Glutamatergic neuron (in vitro differentiated cells): ENCODE data around the gene MSH4. TPM values are rescaled to one million over a fixed set of nuclear protein-coding genes. Genes with fewer than 3 reads are reported as not detected.
"Not testable (repeated sequence)": the region's sequence is repeated elsewhere in the genome, so short reads cannot be mapped to it uniquely, and the experiment has no call there.

Experiments used
- DNase-seq: peaks from one replicate; pipeline ENCODE4 v3.0.0; 2022
- H3K27ac Mint-ChIP-seq: one replicate; pipeline ENCODE4 v1.8.0; 2020; ENCODE audit warnings: mild to moderate bottlenecking, mixed read lengths, inconsistent platforms; ENCODE audit not compliant: unreplicated experiment
- H3K27me3 Mint-ChIP-seq: one replicate; pipeline ENCODE4 v1.8.0; 2020; ENCODE audit warnings: mild to moderate bottlenecking, moderate library complexity, mixed read lengths, inconsistent platforms; ENCODE audit not compliant: unreplicated experiment
- H3K36me3 Mint-ChIP-seq: one replicate; pipeline ENCODE4 v1.8.0; 2020; ENCODE audit warnings: mild to moderate bottlenecking, mixed read lengths, inconsistent platforms; ENCODE audit not compliant: unreplicated experiment
- H3K4me1 Mint-ChIP-seq: one replicate; pipeline ENCODE4 v1.8.0; 2020; ENCODE audit warnings: mild to moderate bottlenecking, low read depth, mixed read lengths, inconsistent platforms; ENCODE audit not compliant: unreplicated experiment
- H3K4me3 Mint-ChIP-seq: one replicate; pipeline ENCODE4 v1.8.0; 2020; ENCODE audit warnings: mild to moderate bottlenecking, mixed read lengths, inconsistent platforms; ENCODE audit not compliant: unreplicated experiment
- H3K9me3 Mint-ChIP-seq: one replicate; pipeline ENCODE4 v1.8.0; 2020; ENCODE audit warnings: mild to moderate bottlenecking, moderate library complexity, mixed read lengths, inconsistent platforms; ENCODE audit not compliant: unreplicated experiment
- total RNA-seq: library from RNA; stranded (reverse); fragmentation: NEBNext Ultra II Directional; extraction: Animal tissue kit (Norgen Biotek cat#: 25700); gene quantifications from one replicate; pipeline ENCODE4 v1.2.1, GENCODE V29; 2021; ENCODE audit not compliant: unreplicated experiment
- TF ChIP-seq, protein P1 (sequence below): fragments of 200-600 bp; sonication (generic); IDR thresholded peaks from one replicate; pipeline ENCODE4 v1.5.0; 2021; ENCODE audit not compliant: partially characterized antibody, unreplicated experiment

MSH4 gene
- total RNA-seq, 1 donor from 2014 or later: 0.20 TPM

DNA sequence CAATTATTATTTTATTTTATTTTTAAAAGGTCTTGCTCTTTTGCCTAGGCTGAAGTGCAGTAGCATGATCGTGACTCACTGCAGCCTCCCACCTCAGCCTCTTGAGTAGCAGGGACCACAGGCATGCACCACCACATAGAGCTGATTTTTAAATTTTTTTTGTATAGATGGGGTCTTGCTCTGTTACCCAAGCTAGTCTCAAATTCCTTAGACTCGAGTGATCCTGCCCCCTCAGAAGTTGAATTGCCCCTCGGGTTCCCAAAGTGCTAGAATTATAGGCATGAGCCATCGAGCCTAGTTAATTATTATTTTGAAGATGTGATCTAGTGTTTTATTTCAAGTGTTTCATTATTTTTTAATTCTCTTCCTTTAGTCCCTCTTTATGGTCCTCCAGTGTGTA lies 12.2 kb downstream of the MSH4 start:
- no peaks in the 10 kb centered on the region for H3K4me1 Mint-ChIP-seq
- H3K36me3 Mint-ChIP-seq: no peaks in the 10 kb centered on the region
- H3K9me3 Mint-ChIP-seq: no peaks in the 10 kb centered on the region
- no peaks in the 10 kb centered on the region for H3K27me3 Mint-ChIP-seq
- H3K27ac Mint-ChIP-seq: no peak overlapping the region
- TF ChIP-seq, protein P1, sequence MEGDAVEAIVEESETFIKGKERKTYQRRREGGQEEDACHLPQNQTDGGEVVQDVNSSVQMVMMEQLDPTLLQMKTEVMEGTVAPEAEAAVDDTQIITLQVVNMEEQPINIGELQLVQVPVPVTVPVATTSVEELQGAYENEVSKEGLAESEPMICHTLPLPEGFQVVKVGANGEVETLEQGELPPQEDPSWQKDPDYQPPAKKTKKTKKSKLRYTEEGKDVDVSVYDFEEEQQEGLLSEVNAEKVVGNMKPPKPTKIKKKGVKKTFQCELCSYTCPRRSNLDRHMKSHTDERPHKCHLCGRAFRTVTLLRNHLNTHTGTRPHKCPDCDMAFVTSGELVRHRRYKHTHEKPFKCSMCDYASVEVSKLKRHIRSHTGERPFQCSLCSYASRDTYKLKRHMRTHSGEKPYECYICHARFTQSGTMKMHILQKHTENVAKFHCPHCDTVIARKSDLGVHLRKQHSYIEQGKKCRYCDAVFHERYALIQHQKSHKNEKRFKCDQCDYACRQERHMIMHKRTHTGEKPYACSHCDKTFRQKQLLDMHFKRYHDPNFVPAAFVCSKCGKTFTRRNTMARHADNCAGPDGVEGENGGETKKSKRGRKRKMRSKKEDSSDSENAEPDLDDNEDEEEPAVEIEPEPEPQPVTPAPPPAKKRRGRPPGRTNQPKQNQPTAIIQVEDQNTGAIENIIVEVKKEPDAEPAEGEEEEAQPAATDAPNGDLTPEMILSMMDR: no peak
- H3K4me3 Mint-ChIP-seq: no peak overlapping the region
- no peak for DNase-seq

DNA sequence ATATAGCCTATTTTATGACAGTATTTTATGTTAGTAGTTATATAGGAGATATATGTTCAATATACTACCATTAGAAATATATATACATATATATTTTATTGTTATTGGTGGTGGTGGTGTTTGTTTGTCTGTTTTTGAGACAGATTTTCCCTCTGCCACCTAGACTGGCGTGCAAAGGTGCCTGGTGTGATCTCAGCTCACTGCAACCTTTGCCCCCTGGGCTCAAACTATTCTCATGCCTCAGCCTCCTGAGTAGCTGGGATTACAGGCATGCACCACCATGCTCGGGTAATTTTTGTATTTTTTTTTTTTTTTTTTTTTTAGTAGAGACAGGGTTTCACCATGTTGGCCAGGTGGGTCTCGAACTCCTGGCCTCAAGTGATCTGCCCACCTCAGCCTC lies 13.4 kb downstream of the MSH4 start:
- not testable (repeated sequence) for H3K9me3 Mint-ChIP-seq, H3K27ac Mint-ChIP-seq, H3K4me1 Mint-ChIP-seq, H3K36me3 Mint-ChIP-seq, H3K27me3 Mint-ChIP-seq, H3K4me3 Mint-ChIP-seq, DNase-seq

DNA sequence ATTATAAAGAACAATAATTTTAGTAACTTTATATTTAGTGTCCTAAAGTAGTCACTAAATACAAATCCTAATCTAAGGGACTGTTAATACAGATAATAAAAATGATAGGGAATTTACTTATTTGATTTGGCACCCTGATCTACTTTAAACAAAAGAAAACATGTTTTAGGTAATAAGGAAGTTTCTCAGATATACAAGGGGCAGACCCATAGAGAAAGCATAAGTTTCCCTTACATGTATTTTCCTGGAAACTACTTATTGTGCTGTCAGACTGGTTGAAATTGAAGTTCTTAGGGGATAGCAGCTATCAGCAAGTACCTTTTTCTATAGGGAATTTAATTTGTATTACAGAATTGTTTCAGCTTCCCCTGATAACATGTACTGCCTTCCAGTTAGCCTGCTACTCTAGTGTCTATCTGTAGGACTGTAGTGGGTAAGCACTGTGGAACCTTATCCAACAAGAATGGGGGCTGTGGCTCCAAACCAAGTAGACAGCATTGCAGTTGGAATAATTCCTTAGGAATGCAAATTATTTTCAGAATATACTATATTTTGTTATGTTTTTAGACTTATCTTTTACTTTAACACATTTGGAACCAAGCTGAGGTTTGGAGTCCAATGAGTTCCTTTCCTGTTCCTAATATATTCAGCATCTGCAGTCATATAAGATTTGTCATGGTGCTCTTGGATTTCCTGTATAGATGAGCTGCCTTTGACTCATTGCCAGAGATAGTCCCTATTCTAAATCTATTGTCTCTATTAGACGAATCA lies 14.7 kb downstream of the MSH4 start:
- Mint-ChIP-seq H3K4me1 (no peaks in the 10 kb centered on the region), H3K4me3 (no peak overlapping the region), H3K9me3 (no peaks in the 10 kb centered on the region), H3K27ac (no peak overlapping the region), H3K27me3 (no peaks in the 10 kb centered on the region), H3K36me3 (no peaks in the 10 kb centered on the region)
- DNase-seq: no peak
- TF ChIP-seq, protein P1: no peak

DNA sequence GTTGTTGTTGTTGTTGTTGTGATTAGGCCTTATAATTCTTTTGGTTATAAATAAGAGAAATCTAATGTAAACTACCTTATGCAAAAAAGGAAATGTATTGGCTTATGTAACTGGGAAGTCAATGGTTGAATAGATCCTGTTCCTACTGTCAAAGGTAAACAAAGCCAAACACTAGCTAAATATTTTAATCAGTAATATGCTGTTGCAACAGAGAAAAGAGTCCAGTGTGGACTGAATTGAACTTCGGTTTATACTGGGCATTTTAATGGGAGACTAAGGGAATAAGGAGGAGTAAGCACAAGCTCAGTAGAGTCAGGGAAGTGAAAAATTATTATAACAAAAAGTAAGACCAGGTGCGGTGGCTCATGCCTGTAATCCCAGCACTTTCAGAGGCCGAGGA lies 15.4 kb downstream of the MSH4 start:
- Mint-ChIP-seq H3K4me3 (no peak overlapping the region), H3K27me3 (no peaks in the 10 kb centered on the region), H3K36me3 (no peaks in the 10 kb centered on the region), H3K4me1 (no peaks in the 10 kb centered on the region), H3K27ac (no peak overlapping the region), H3K9me3 (no peaks in the 10 kb centered on the region)
- TF ChIP-seq, protein P1: no peak
- DNase-seq: no peak

DNA sequence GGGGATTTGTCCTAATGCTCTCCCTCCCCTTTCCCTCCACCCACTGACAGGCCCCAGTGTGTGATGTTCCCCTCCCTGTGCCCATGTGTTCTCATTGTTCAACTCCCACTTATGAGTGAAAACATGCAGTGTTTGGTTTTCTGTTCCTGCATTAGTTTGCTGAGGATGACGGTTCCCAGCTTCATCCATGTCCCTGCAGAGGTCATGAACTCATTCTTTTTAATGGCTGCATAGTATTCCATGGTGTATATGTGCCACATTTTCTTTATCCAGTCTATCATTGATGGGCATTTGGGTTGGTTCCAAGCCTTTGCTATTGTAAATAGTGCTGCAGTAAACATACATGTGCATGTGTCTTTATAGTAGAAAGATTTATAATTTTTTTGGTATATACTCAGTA lies 26.9 kb downstream of the MSH4 start:
- not testable (repeated sequence) for H3K27ac Mint-ChIP-seq, H3K4me3 Mint-ChIP-seq, H3K27me3 Mint-ChIP-seq, H3K9me3 Mint-ChIP-seq, H3K36me3 Mint-ChIP-seq, H3K4me1 Mint-ChIP-seq, DNase-seq

DNA sequence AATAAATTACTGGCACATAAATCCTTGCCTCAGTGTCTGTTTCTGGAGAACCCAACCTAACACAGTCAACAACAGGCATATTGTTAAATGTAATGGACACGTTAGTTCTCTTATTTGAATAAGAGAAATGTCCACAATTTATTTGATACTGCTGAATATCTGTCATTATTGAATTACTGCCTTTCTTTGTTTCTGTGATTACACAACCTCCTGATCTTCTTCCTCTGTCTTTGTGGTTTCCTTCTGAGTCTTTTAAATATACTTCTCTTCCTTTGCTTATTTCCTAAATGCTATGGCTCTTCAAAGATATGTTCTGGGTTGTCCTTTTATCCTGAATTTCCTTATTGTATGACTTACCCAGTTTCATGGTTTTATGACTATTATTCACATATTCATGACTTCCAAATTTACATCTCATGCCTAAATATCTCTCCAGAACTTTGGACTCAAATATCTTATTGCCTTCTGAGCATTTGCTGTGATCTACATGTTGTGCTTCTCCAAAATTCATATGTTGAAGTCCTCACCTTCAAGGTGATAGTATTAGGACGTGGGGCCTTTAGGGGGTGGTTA lies 39.9 kb downstream of the MSH4 start:
- H3K4me1 Mint-ChIP-seq: no peaks in the 10 kb centered on the region
- H3K36me3 Mint-ChIP-seq: no peaks in the 10 kb centered on the region
- no peaks in the 10 kb centered on the region for H3K27me3 Mint-ChIP-seq
- TF ChIP-seq, protein P1: no peak
- H3K9me3 Mint-ChIP-seq: no peaks in the 10 kb centered on the region
- DNase-seq: no peak
- no peak overlapping the region for H3K4me3 Mint-ChIP-seq
- H3K27ac Mint-ChIP-seq: no peak overlapping the region
